Measurements from ENCODE around the gene SH3D19.
A peak's percentile ranks its signal among the peaks of the same experiment; 100 is the strongest.
"Not testable (repeated sequence)": the region's sequence is repeated elsewhere in the genome, so short reads cannot be mapped to it uniquely, and the experiment has no call there.

The SH3D19 gene

GRCh38 chr4:151319490-151319889 lies 5.9 kb downstream of the SH3D19 start:
- no peak for DNase-seq

GRCh38 chr4:151318307-151319006 lies 6.9 kb downstream of the SH3D19 start:
- no peak for DNase-seq

GRCh38 chr4:151316645-151317044 lies 8.8 kb downstream of the SH3D19 start:
- no peak for DNase-seq

- DNase-seq = no peak
These were observed 10.1 kb downstream of the SH3D19 start for GRCh38 chr4:151315212-151315886.

- DNase-seq = no peak
These were observed 10.9 kb downstream of the SH3D19 start for GRCh38 chr4:151314479-151314878.

- no peak for DNase-seq
These were observed 11.4 kb downstream of the SH3D19 start for GRCh38 chr4:151314010-151314355.

GRCh38 chr4:151313306-151314009 lies 11.9 kb downstream of the SH3D19 start:
- DNase-seq = no peak

GRCh38 chr4:151310124-151310728 lies 15.2 kb downstream of the SH3D19 start:
- no peak for DNase-seq

- DNase-seq = peak; percentile 24
These were observed 20.6 kb downstream of the SH3D19 start for GRCh38 chr4:151304755-151305154.

- no peak for DNase-seq
These were observed 21.2 kb downstream of the SH3D19 start for GRCh38 chr4:151304226-151304625.

- no peak for DNase-seq
These were observed 23.0 kb downstream of the SH3D19 start for GRCh38 chr4:151302432-151302831.

GRCh38 chr4:151297170-151297569 lies 28.2 kb downstream of the SH3D19 start:
- DNase-seq = no peak

GRCh38 chr4:151296227-151296626 lies 29.2 kb downstream of the SH3D19 start:
- peak; percentile 5 for DNase-seq

GRCh38 chr4:151294833-151295496 lies 30.4 kb downstream of the SH3D19 start:
- no peak for DNase-seq

- DNase-seq = no peak
These were observed 33.4 kb downstream of the SH3D19 start for GRCh38 chr4:151292038-151292437.

GRCh38 chr4:151291485-151291884 lies 33.9 kb downstream of the SH3D19 start:
- DNase-seq = no peak

- DNase-seq = no peak
These were observed 38.0 kb downstream of the SH3D19 start for GRCh38 chr4:151287409-151287808.

GRCh38 chr4:151284534-151285245 lies 40.7 kb downstream of the SH3D19 start:
- no peak for DNase-seq

GRCh38 chr4:151276787-151277562 lies 48.4 kb downstream of the SH3D19 start, which contains the start of gene PRSS48:
TSS of gene PRSS48 (plus strand) at chr4:151277161. CDS start at chr4:151277173, 12 bp downstream.
- peak; percentile 55 for DNase-seq

GRCh38 chr4:151268905-151269304 lies 56.5 kb downstream of the SH3D19 start:
- DNase-seq = not testable (repeated sequence)

GRCh38 chr4:151267822-151268535 lies 57.4 kb downstream of the SH3D19 start:
- no peak for DNase-seq

All from DMS53 (cell line).